Kidney epithelial cell (primary cell): Measurements from ENCODE around the gene TASP1. TPM values are rescaled to one million over a fixed set of nuclear protein-coding genes. Genes with fewer than 3 reads are reported as not detected.
"Not testable (repeated sequence)": the region's sequence is repeated elsewhere in the genome, so short reads cannot be mapped to it uniquely, and the experiment has no call there.

Experiments
- DNase-seq: peaks from one replicate; pipeline ENCODE4 v3.0.0-alpha.2; 2010; ENCODE audit warnings: low read depth
- H3K27me3 ChIP-seq: 2 replicates; pipeline ENCODE4 v1.6.0; 2011; ENCODE audit warnings: low read length; ENCODE audit not compliant: control insufficient read depth, insufficient read depth
- H3K36me3 ChIP-seq: 2 replicates; pipeline ENCODE4 v1.5.1; 2011; ENCODE audit warnings: low read length; ENCODE audit not compliant: control insufficient read depth, insufficient read depth
- H3K4me3 ChIP-seq: 2 replicates; pipeline ENCODE4 v1.5.1; 2011; ENCODE audit warnings: low read depth, mild to moderate bottlenecking, control low read depth, low read length
- total RNA-seq: library from RNA; depleted of rRNA; stranded (reverse); fragments of >200 nt; gene quantifications from 2 replicates; pipeline ENCODE4 v1.2.3, GENCODE V29; 2015
- TF ChIP-seq, protein P1 (sequence below): IDR thresholded peaks from 2 replicates; pipeline ENCODE4 v1.5.1; 2011; ENCODE audit warnings: mild to moderate bottlenecking, moderate library complexity, low read length, control low read depth, inconsistent platforms; ENCODE audit not compliant: insufficient read depth, poor library complexity, severe bottlenecking

The TASP1 gene
- total RNA-seq, 1 donor from 2014 or later, result 10.6 TPM

DNA sequence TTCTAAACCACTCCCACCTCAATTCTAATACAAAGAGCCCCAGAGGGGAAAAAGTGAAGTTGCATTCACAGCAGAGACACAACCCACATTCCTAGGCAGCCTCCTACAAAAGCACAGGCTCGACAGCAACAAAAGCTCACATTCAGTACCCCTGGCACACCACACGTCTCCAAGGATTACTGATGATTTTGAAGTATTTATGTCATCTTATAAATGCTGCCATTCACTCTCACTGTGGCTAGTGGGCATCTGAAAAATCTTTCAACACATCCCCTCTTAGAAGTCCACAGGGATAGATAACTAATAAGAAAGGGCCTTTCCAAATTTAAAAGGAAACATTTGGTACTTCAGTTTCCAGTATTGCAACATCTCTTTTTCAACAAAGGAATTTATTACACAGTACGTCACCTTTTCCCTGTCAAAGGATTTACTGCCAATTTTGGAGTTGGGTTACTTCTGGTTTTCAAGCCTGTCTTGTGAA is 146.7 kb downstream of the TASP1 start:
- H3K27me3 ChIP-seq, result no peaks in the 10 kb centered on the region
- DNase-seq, result no peak
- H3K36me3 ChIP-seq, result no peaks in the 10 kb centered on the region
- TF ChIP-seq, protein P1, sequence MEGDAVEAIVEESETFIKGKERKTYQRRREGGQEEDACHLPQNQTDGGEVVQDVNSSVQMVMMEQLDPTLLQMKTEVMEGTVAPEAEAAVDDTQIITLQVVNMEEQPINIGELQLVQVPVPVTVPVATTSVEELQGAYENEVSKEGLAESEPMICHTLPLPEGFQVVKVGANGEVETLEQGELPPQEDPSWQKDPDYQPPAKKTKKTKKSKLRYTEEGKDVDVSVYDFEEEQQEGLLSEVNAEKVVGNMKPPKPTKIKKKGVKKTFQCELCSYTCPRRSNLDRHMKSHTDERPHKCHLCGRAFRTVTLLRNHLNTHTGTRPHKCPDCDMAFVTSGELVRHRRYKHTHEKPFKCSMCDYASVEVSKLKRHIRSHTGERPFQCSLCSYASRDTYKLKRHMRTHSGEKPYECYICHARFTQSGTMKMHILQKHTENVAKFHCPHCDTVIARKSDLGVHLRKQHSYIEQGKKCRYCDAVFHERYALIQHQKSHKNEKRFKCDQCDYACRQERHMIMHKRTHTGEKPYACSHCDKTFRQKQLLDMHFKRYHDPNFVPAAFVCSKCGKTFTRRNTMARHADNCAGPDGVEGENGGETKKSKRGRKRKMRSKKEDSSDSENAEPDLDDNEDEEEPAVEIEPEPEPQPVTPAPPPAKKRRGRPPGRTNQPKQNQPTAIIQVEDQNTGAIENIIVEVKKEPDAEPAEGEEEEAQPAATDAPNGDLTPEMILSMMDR, result no peak
- H3K4me3 ChIP-seq, result no peak overlapping the region

DNA sequence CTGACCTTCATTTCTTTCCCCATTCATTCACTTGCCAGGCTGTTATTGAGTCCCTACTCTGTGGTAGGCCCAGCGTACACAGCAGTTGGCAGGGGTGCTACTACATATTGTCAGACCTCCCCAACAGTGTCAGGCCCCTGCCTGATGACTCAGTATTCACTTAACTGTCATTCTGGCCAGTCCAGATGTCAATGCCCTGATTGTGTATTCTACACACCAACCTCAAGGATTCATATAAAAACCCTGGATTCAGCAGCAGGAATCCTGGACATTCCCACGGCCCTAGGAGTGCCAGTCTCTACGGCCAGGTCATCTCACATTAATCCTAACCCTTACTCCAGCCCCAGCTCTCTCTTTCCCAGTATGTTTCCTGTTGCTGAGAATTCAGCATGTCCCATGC is 151.5 kb downstream of the TASP1 start:
- no peaks in the 10 kb centered on the region for H3K36me3 ChIP-seq
- DNase-seq, result no peak
- TF ChIP-seq, protein P1, result no peak
- H3K27me3 ChIP-seq, result no peaks in the 10 kb centered on the region
- H3K4me3 ChIP-seq, result no peak overlapping the region

DNA sequence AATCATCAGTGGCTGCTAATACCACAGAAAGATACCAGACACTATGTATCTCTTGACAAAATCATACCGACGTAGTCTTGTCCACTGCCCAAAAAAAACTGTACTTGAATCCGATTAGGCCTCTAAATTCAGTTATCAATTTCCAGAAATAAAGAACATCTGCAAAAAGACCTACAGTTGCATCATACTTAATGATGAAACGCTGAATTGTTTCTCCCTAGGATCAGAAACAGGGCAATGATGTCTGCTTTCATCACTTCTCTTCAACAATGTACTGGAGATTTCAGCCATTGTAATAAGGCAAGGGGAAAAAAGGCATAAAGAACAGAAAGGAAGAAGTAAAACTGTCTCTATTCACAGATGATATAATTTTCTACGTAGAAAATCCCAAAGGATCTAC is 152.0 kb downstream of the TASP1 start:
- Histone ChIP-seq H3K27me3 (no peaks in the 10 kb centered on the region), H3K36me3 (no peaks in the 10 kb centered on the region), H3K4me3 (no peak overlapping the region)
- no peak for DNase-seq
- TF ChIP-seq, protein P1, result no peak

DNA sequence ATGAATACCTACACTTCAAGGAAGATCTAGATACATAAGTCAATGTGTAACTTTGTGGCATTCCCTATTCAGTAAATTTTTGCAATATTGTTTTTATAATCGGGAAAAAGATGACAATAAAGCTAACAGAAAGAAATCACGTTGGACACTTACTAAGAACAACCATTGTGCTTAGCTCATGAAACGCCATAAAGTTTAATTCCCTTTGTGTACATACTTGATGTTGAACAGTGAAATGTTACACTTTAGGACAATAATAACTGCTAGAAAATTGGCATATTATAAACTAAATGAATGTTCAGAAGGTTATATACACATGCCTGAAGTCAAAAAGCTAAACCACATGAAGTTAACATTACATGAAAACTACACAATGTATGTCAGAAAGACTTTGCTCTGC is 153.2 kb downstream of the TASP1 start:
- no peaks in the 10 kb centered on the region for H3K36me3 ChIP-seq
- TF ChIP-seq, protein P1, result no peak
- H3K27me3 ChIP-seq, result no peaks in the 10 kb centered on the region
- H3K4me3 ChIP-seq, result no peak overlapping the region
- no peak for DNase-seq

DNA sequence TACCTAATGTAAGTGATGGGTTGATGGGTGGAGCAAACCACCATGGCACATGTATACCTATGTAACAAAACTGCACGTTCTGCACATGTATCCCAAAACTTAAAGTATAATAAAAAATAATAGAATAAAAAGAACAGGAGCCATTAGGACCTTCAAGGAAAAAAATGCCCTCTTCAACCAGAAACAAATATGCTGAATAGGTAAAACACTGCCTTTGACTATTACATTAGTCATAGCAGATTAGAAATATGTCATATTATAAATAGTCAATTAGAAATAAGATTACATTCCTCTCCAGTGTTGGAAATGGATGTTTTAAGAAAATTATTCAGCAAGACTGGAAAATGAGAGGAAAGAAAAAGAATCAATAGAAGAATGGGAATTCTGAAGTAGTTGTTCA is 153.7 kb downstream of the TASP1 start:
- not testable (repeated sequence) for H3K4me3 ChIP-seq, H3K27me3 ChIP-seq, H3K36me3 ChIP-seq, DNase-seq

DNA sequence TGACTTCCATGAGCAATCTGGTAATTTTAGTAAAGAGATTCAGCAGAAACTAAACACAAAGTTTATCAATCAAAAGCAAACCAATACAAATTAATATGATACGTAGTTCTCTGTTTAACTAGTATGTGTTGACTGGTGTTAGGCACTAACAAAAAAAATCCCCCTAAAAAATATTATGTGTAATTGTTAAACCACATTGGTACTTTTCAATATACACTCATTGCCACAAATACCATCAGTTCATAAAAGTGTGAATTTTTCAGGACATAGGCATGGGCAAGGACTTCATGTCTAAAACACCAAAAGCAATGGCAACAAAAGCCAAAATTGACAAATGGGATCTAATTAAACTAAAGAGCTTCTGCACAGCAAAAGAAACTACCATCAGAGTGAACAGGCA is 155.3 kb downstream of the TASP1 start:
- not testable (repeated sequence) for H3K36me3 ChIP-seq, DNase-seq, H3K4me3 ChIP-seq, H3K27me3 ChIP-seq

DNA sequence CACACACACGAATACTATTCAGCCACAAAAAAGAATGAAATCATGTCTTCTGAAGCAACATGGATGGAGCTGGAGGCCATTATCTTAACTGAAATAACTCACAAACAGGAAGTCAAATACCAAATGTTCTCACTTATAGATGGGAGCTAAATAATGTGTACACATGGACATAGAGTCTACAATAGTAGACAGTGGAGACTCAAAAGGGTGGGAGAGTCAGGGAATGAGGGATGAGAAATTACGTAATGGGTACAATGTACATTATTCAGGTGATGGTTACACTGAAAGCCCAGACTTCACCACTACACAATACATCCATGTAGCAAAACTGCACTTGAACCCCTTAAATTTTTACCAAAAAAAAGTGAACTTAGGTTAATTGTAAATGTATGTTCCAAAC is 160.4 kb downstream of the TASP1 start:
- Histone ChIP-seq H3K27me3 (no peaks in the 10 kb centered on the region), H3K4me3 (no peak overlapping the region), H3K36me3 (no peaks in the 10 kb centered on the region)
- TF ChIP-seq, protein P1, result no peak
- DNase-seq, result no peak
